ENCODE data around the gene KIAA0513. TPM values are rescaled to one million over a fixed set of nuclear protein-coding genes. Genes with fewer than 3 reads are reported as not detected.

Gene KIAA0513
- total RNA-seq, 1 experiment from 2014 or later, result 6.6 TPM

DNA sequence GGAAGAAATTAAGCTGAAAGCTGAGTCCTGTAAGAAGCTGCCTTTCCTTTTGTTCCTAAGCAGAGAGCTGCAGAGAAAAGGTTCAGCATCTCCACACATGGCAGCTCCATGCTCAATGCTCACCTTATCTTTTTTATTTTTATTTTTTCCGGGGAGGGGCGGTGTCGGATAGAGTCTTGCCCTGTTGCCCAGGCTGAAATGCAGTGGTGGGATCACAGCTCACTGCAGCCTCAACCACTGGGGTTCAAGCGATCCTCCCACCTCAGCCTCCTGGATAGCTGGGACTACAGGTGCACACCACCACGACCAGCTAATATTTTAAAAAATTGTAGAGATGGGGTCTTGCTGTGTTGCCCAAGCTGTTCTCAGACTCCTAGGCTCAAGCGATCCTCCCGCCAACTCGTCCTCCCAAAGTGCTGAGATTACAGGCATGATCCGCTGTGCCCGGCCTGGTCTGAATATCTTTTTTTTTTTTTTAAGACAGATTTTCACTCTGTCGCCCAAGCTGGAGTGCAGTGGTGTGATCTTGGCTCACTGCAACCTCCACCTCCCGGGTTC, 112.9 kb downstream of the KIAA0513 start:
- no peak for ATAC-seq
- BruUV-seq (replicated peaks), result no TSS peak
- Histone ChIP-seq H3K36me3 (ENCODE audit: control insufficient read depth in 1 of 2, insufficient read depth in 2 of 2, low read length in 2 of 2) (no peaks in the 10 kb centered on the region), H3K4me3 (replicated peaks in 1 of 2; ENCODE audit: low read depth in 1 of 2, low read length in 2 of 2) (no peak overlapping the region), H3K79me2 (ENCODE audit: insufficient read depth, low read length) (no peaks in the 10 kb centered on the region), H3K4me2 (ENCODE audit: low read length) (no peak overlapping the region), H4K20me1 (ENCODE audit: insufficient read depth) (no peaks in the 10 kb centered on the region), H3K27ac (ENCODE audit: low read depth, low read length) (no peak overlapping the region), H3K4me1 (ENCODE audit: control insufficient read depth in 1 of 2, insufficient read depth in 2 of 2, low read length in 2 of 2) (no peaks in the 10 kb centered on the region), H3K9me3 (ENCODE audit: control insufficient read depth in 1 of 2, insufficient read depth in 1 of 2, low read depth in 1 of 2, low read length in 2 of 2) (no peaks in the 10 kb centered on the region), H3K27me3 (ENCODE audit: insufficient read depth, low read length) (no peaks in the 10 kb centered on the region), H3K9ac (ENCODE audit: low read length) (no peak overlapping the region), H3K9me2 (ENCODE audit: insufficient read depth) (no peaks in the 10 kb centered on the region), H2AFZ (ENCODE audit: low read depth, low read length, poor library complexity, severe bottlenecking) (no peak overlapping the region)
- POLR2A ChIA-PET, result no interaction called here
- intact Hi-C loops (cut with micrococcal nuclease), result no loop called here
- TF ChIP-seq CEBPB (IDR thresholded peaks at IDR 0.05; ENCODE audit: low read depth), result no peak
- no peak for TF ChIP-seq POLR2AphosphoS5 (IDR thresholded peaks at IDR 0.05; ENCODE audit: low read depth, low read length)
- no peak for TF ChIP-seq ZFX (IDR thresholded peaks at IDR 0.05)
- no peak for TF ChIP-seq YY1 (IDR thresholded peaks at IDR 0.05; ENCODE audit: extremely low read depth, insufficient replicate concordance, low read depth, low read length)
- TF ChIP-seq, protein P1, sequence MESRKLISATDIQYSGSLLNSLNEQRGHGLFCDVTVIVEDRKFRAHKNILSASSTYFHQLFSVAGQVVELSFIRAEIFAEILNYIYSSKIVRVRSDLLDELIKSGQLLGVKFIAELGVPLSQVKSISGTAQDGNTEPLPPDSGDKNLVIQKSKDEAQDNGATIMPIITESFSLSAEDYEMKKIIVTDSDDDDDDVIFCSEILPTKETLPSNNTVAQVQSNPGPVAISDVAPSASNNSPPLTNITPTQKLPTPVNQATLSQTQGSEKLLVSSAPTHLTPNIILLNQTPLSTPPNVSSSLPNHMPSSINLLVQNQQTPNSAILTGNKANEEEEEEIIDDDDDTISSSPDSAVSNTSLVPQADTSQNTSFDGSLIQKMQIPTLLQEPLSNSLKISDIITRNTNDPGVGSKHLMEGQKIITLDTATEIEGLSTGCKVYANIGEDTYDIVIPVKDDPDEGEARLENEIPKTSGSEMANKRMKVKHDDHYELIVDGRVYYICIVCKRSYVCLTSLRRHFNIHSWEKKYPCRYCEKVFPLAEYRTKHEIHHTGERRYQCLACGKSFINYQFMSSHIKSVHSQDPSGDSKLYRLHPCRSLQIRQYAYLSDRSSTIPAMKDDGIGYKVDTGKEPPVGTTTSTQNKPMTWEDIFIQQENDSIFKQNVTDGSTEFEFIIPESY (IDR thresholded peaks at IDR 0.05; ENCODE audit: extremely low read depth, insufficient replicate concordance, low read length), result no peak
- TF ChIP-seq EZH2phosphoT487 (IDR thresholded peaks at IDR 0.05; ENCODE audit: borderline replicate concordance), result no peak
- no peak for TF ChIP-seq CBX3 (IDR thresholded peaks at IDR 0.05; ENCODE audit: low read depth)
- no peak for TF ChIP-seq RAD21 (IDR thresholded peaks at IDR 0.05; ENCODE audit: low read depth)
- TF ChIP-seq JUND (IDR thresholded peaks at IDR 0.05), result no peak
- TF ChIP-seq, protein P2, sequence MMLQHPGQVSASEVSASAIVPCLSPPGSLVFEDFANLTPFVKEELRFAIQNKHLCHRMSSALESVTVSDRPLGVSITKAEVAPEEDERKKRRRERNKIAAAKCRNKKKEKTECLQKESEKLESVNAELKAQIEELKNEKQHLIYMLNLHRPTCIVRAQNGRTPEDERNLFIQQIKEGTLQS (IDR thresholded peaks at IDR 0.05), result no peak
- no peak for TF ChIP-seq EZH2 (IDR thresholded peaks at IDR 0.05)
- TF ChIP-seq, protein P3, sequence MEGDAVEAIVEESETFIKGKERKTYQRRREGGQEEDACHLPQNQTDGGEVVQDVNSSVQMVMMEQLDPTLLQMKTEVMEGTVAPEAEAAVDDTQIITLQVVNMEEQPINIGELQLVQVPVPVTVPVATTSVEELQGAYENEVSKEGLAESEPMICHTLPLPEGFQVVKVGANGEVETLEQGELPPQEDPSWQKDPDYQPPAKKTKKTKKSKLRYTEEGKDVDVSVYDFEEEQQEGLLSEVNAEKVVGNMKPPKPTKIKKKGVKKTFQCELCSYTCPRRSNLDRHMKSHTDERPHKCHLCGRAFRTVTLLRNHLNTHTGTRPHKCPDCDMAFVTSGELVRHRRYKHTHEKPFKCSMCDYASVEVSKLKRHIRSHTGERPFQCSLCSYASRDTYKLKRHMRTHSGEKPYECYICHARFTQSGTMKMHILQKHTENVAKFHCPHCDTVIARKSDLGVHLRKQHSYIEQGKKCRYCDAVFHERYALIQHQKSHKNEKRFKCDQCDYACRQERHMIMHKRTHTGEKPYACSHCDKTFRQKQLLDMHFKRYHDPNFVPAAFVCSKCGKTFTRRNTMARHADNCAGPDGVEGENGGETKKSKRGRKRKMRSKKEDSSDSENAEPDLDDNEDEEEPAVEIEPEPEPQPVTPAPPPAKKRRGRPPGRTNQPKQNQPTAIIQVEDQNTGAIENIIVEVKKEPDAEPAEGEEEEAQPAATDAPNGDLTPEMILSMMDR (IDR thresholded peaks at IDR 0.05 in 2 of 3, conservative IDR thresholded peaks at IDR 0.05 in 1 of 3; ENCODE audit: borderline replicate concordance in 1 of 3, insufficient read depth in 1 of 3, low read depth in 2 of 3, low read length in 2 of 3), result no peak
- no peak for TF ChIP-seq TCF7L2 (IDR thresholded peaks at IDR 0.05; ENCODE audit: borderline replicate concordance, extremely low read depth, insufficient read depth, insufficient read length)
- TF ChIP-seq SP1 (IDR thresholded peaks at IDR 0.05; ENCODE audit: low read depth), result no peak
- TF ChIP-seq, protein P4, sequence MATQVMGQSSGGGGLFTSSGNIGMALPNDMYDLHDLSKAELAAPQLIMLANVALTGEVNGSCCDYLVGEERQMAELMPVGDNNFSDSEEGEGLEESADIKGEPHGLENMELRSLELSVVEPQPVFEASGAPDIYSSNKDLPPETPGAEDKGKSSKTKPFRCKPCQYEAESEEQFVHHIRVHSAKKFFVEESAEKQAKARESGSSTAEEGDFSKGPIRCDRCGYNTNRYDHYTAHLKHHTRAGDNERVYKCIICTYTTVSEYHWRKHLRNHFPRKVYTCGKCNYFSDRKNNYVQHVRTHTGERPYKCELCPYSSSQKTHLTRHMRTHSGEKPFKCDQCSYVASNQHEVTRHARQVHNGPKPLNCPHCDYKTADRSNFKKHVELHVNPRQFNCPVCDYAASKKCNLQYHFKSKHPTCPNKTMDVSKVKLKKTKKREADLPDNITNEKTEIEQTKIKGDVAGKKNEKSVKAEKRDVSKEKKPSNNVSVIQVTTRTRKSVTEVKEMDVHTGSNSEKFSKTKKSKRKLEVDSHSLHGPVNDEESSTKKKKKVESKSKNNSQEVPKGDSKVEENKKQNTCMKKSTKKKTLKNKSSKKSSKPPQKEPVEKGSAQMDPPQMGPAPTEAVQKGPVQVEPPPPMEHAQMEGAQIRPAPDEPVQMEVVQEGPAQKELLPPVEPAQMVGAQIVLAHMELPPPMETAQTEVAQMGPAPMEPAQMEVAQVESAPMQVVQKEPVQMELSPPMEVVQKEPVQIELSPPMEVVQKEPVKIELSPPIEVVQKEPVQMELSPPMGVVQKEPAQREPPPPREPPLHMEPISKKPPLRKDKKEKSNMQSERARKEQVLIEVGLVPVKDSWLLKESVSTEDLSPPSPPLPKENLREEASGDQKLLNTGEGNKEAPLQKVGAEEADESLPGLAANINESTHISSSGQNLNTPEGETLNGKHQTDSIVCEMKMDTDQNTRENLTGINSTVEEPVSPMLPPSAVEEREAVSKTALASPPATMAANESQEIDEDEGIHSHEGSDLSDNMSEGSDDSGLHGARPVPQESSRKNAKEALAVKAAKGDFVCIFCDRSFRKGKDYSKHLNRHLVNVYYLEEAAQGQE (IDR thresholded peaks at IDR 0.05; ENCODE audit: low read depth), result no peak
- TF ChIP-seq ZNF274 (IDR thresholded peaks at IDR 0.05; ENCODE audit: low read depth, low read length), result no peak
- CTCF ChIA-PET, result interaction anchor here (0.9 kb wide), 1 partner anchor 32 kb away, joined by 3 read pairs; no protein-coding TSS in a partner anchor
- RAD21 ChIA-PET (ENCODE audit: low non-redundant PET in 1 of 2, low total read pairs in 2 of 2, uncharacterized antibody in 2 of 2, unreplicated experiment in 2 of 2), result no interaction called here
- DNase-seq (ENCODE audit: low read depth, low spot score), result no peak
